Esophagus muscularis mucosa (tissue), 3 donors: ENCODE results near the gene LAMB1.

Source experiments
- CTCF ChIP-seq, 3 experiments: fragments of 200-600 bp in 2 of 3; fragments of 450-650 bp in 1 of 3; sonication (generic) in 2 of 3; IDR thresholded peaks; one replicate each; pipeline ENCODE4 v1.5.1; 2017 to 2019; ENCODE audit warnings: antibody characterized with exemption in 3 of 3, mild to moderate bottlenecking in 2 of 3, moderate library complexity in 1 of 3
- POLR2A ChIP-seq: fragments of 450-650 bp; IDR thresholded peaks from one replicate; pipeline ENCODE4 v1.6.1; 2017; ENCODE audit warnings: antibody characterized with exemption, moderate library complexity, mild to moderate bottlenecking, low read depth

GRCh38 chr7:107878636-107879035 lies 124.3 kb downstream of the LAMB1 start:
- no peak for TF ChIP-seq CTCF (IDR thresholded peaks at IDR 0.05)
- TF ChIP-seq POLR2A, result no peak
